HepG2 (cell line): ENCODE data around the gene CARMIL3. TPM values are rescaled to one million over a fixed set of nuclear protein-coding genes. Genes with fewer than 3 reads are reported as not detected.

Experiments
- ASH2L ChIP-seq: fragments of 300-600, 200-600 bp; sonication (generic); IDR thresholded peaks from 2 replicates; pipeline ENCODE4 v1.7.0; 2017; ENCODE audit warnings: low read depth, mild to moderate bottlenecking, moderate library complexity, mixed read lengths, low read length; ENCODE audit not compliant: insufficient read length
- ELF1 ChIP-seq: sonication (generic); formaldehyde crosslinking; IDR thresholded peaks from 2 replicates; pipeline ENCODE4 v1.4.0; 2020; ENCODE audit warnings: missing genetic modification reagents
- FUBP1 ChIP-seq: sonication (generic); formaldehyde crosslinking; IDR thresholded peaks from 2 replicates; pipeline ENCODE4 v1.5.1; 2020; ENCODE audit warnings: missing genetic modification reagents, mild to moderate bottlenecking, borderline replicate concordance
- GFI1 ChIP-seq: sonication (generic); formaldehyde crosslinking; IDR thresholded peaks from 2 replicates; pipeline ENCODE4 v1.5.0; 2020; ENCODE audit warnings: missing genetic modification reagents, mild to moderate bottlenecking, borderline replicate concordance
- JUN ChIP-seq: sonication (generic); formaldehyde crosslinking; IDR thresholded peaks from 2 replicates; pipeline ENCODE4 v1.4.0; 2020; ENCODE audit warnings: mild to moderate bottlenecking, missing genetic modification reagents
- KDM4B ChIP-seq: sonication (generic); formaldehyde crosslinking; IDR thresholded peaks from 2 replicates; pipeline ENCODE4 v1.4.0; 2020; ENCODE audit warnings: missing genetic modification reagents
- MIER2 ChIP-seq: IDR thresholded peaks from 2 replicates; pipeline ENCODE4 v1.6.1; 2016; ENCODE audit warnings: missing biosample characterization, missing genetic modification reagents
- NFYC ChIP-seq: IDR thresholded peaks from 2 replicates; pipeline ENCODE4 v1.6.1; 2016; ENCODE audit warnings: missing genetic modification reagents, missing compliant biosample characterization
- PBX3 ChIP-seq: sonication (generic); formaldehyde crosslinking; IDR thresholded peaks from 2 replicates; pipeline ENCODE4 v1.8.1; 2023; ENCODE audit warnings: missing genetic modification reagents, inconsistent platforms, borderline replicate concordance
- POGZ ChIP-seq: sonication (generic); formaldehyde crosslinking; IDR thresholded peaks from 2 replicates; pipeline ENCODE4 v1.4.0; 2020; ENCODE audit warnings: mild to moderate bottlenecking, missing genetic modification reagents
- PRDM15 ChIP-seq: sonication (generic); formaldehyde crosslinking; IDR thresholded peaks from 2 replicates; pipeline ENCODE4 v1.4.0; 2020; ENCODE audit warnings: missing genetic modification reagents
- TCF7 ChIP-seq: sonication (generic); IDR thresholded peaks from 2 replicates; pipeline ENCODE4 v1.6.1; 2016; ENCODE audit warnings: antibody characterized with exemption, low read depth
- ZFP36L2 ChIP-seq: sonication (generic); formaldehyde crosslinking; IDR thresholded peaks from 2 replicates; pipeline ENCODE4 v1.4.0; 2020; ENCODE audit warnings: missing genetic modification reagents
- ZFX ChIP-seq: sonication (generic); formaldehyde crosslinking; IDR thresholded peaks from 2 replicates; pipeline ENCODE4 v1.4.0; 2020; ENCODE audit warnings: mild to moderate bottlenecking, low read depth, missing genetic modification reagents, moderate library complexity
- ZNF225 ChIP-seq: sonication (generic); formaldehyde crosslinking; IDR thresholded peaks from 2 replicates; pipeline ENCODE4 v1.4.0; 2020; ENCODE audit warnings: mild to moderate bottlenecking, missing genetic modification reagents
- ZNF264 ChIP-seq: sonication (generic); formaldehyde crosslinking; IDR thresholded peaks from 2 replicates; pipeline ENCODE4 v1.4.0; 2020; ENCODE audit warnings: missing genetic modification reagents
- ZNF547 ChIP-seq: sonication (generic); formaldehyde crosslinking; IDR thresholded peaks from 2 replicates; pipeline ENCODE4 v1.5.1; 2020; ENCODE audit warnings: mild to moderate bottlenecking, missing genetic modification reagents
- ZNF747 ChIP-seq: sonication (generic); formaldehyde crosslinking; IDR thresholded peaks from 2 replicates; pipeline ENCODE4 v1.8.1; 2023; ENCODE audit warnings: missing genetic modification reagents, mild to moderate bottlenecking, borderline replicate concordance
- ZNF775 ChIP-seq: sonication (generic); formaldehyde crosslinking; IDR thresholded peaks from 2 replicates; pipeline ENCODE4 v1.4.0; 2020; ENCODE audit warnings: missing genetic modification reagents, mild to moderate bottlenecking, moderate library complexity, borderline replicate concordance
- ZNF788 ChIP-seq: sonication (generic); formaldehyde crosslinking; IDR thresholded peaks from 2 replicates; pipeline ENCODE4 v1.5.0; 2020; ENCODE audit warnings: mild to moderate bottlenecking, missing genetic modification reagents, borderline replicate concordance
- ZNF841 ChIP-seq: sonication (generic); formaldehyde crosslinking; IDR thresholded peaks from 2 replicates; pipeline ENCODE4 v1.8.1; 2023; ENCODE audit warnings: missing genetic modification reagents, borderline replicate concordance
- polyA plus RNA-seq, 8 experiments: library from polyadenylated mRNA; depleted of rRNA in 3 of 8; stranded (reverse) in 7 of 8; unstranded in 1 of 8; fragments of >200 nt; fragmentation: Illumina TruSeq in 4 of 8; extraction: Trizol in 4 of 8; gene quantifications; 2 replicates each; pipeline versions ENCODE4 v1.2.1 to v1.2.3, GENCODE V29; 2011 to 2016; ENCODE audit warnings: low read depth in 4 of 8, missing spikeins in 1 of 8, mixed read lengths in 1 of 8; ENCODE audit not compliant: insufficient read depth in 1 of 8
- total RNA-seq, 5 experiments: library from RNA; depleted of rRNA; stranded (reverse); fragments of >200 nt; fragmentation: Illumina TruSeq; extraction: Trizol; gene quantifications; 2 replicates each; pipeline ENCODE4 v1.2.3, GENCODE V29; 2016; ENCODE audit warnings: low read depth in 1 of 5

Gene CARMIL3
- total and polyA plus RNA-seq, 2 of the 13 experiments (the other 11 are each of a cell fraction or from before 2014, with no cell fraction given), result 0.27 to 0.55 TPM

GRCh38 chr14:24093901-24094840 lies 42.4 kb downstream of the CARMIL3 start, which contains the start of gene PCK2 (continued):
- peak; percentile 92 for TF ChIP-seq PBX3 (CRISPR knock-in tag)
- TF ChIP-seq JUN, result no peak
- no peak; the same call in 1 of the 2 replicates for TF ChIP-seq ZNF747 (CRISPR knock-in tag)
- TF ChIP-seq TCF7, result no peak
- TF ChIP-seq MIER2 (CRISPR knock-in tag), result peak; percentile 87
- TF ChIP-seq ZNF788, result peak; percentile 97; the same call in 1 of the 2 replicates
- peak; percentile 77 for TF ChIP-seq ZFX (CRISPR knock-in tag)
- no peak for TF ChIP-seq GFI1 (CRISPR knock-in tag)
- no peak; the same call in none of the 2 replicates for TF ChIP-seq ELF1
- TF ChIP-seq KDM4B (CRISPR knock-in tag), result peak; percentile 97
- TF ChIP-seq POGZ (CRISPR knock-in tag), result peak; percentile 81
- TF ChIP-seq NFYC (CRISPR knock-in tag), result peak; percentile 79
- peak; percentile 98 for TF ChIP-seq ZNF225
- TF ChIP-seq ZNF264 (CRISPR knock-in tag), result 0 out of 2 replicates have a peak, but pooled peaks have one; percentile 82
- TF ChIP-seq ASH2L, result peak; percentile 77
- TF ChIP-seq FUBP1 (CRISPR knock-in tag), result no peak
- peak; percentile 86; the same call in 1 of the 2 replicates for TF ChIP-seq ZNF547 (CRISPR knock-in tag)
- TF ChIP-seq ZNF841, result no peak
- no peak for TF ChIP-seq ZNF775
- TF ChIP-seq PRDM15 (CRISPR knock-in tag), result peak; percentile 95
- TF ChIP-seq ZFP36L2 (CRISPR knock-in tag), result peak; percentile 95; the same call in 1 of the 2 replicates
